Caki2 (cell line): ENCODE data around the gene PPFIBP2. TPM values are rescaled to one million over a fixed set of nuclear protein-coding genes. Genes with fewer than 3 reads are reported as not detected.

ENCODE experiments used
- DNase-seq: peaks from one replicate; pipeline ENCODE4 v3.0.0-alpha.2; 2015; ENCODE audit warnings: low read depth
- in situ Hi-C: cut with HindIII; loops from 2 replicates; pipeline ENCODE4 v1.10.0; 2016; ENCODE audit warnings: low sequenced_read_pairs, low pct_unique_long_range_greater_than_20kb, mixed read lengths
- total RNA-seq: library from RNA; depleted of rRNA; stranded (reverse); fragments of >200 nt; shearing (Covaris generic); gene quantifications from 2 replicates; pipeline ENCODE4 v1.2.3, GENCODE V29; 2014; ENCODE audit warnings: low replicate concordance; rRNA removed

Gene PPFIBP2
- total RNA-seq, 1 experiment from 2014 or later, result 10.1 TPM

- DNase-seq, result no peak
- in situ Hi-C loops, result no loop called here
Observed at GRCh38 chr11:7677796-7678201, 164.0 kb downstream of the PPFIBP2 start.

GRCh38 chr11:7683571-7683970, 169.8 kb downstream of the PPFIBP2 start:
- DNase-seq, result no peak
- in situ Hi-C loops, result no loop called here

- DNase-seq, result no peak
- in situ Hi-C loops, result no loop called here
Observed at GRCh38 chr11:7686761-7687160, 173.0 kb downstream of the PPFIBP2 start.

GRCh38 chr11:7687386-7687785, 173.6 kb downstream of the PPFIBP2 start:
- in situ Hi-C loops, result no loop called here
- no peak for DNase-seq

- in situ Hi-C loops, result no loop called here
- DNase-seq, result peak; percentile 4
Observed at GRCh38 chr11:7688238-7688826, 174.5 kb downstream of the PPFIBP2 start.

GRCh38 chr11:7689239-7689638, 175.4 kb downstream of the PPFIBP2 start:
- DNase-seq, result no peak
- in situ Hi-C loops, result no loop called here

GRCh38 chr11:7690648-7691047, 176.8 kb downstream of the PPFIBP2 start:
- in situ Hi-C loops, result no loop called here
- no peak for DNase-seq

GRCh38 chr11:7691759-7692350, 178.1 kb downstream of the PPFIBP2 start:
- in situ Hi-C loops, result no loop called here
- DNase-seq, result no peak

- DNase-seq, result no peak
- in situ Hi-C loops, result no loop called here
Observed at GRCh38 chr11:7692426-7692825, 178.6 kb downstream of the PPFIBP2 start.

GRCh38 chr11:7694235-7694634, 180.4 kb downstream of the PPFIBP2 start:
- in situ Hi-C loops, result no loop called here
- no peak for DNase-seq

GRCh38 chr11:7696424-7696823, 182.6 kb downstream of the PPFIBP2 start:
- in situ Hi-C loops, result no loop called here
- DNase-seq, result no peak

Other genes with a start within 250 kb of the PPFIBP2 start
- gene OLFML1, start 28.5 kb upstream of the PPFIBP2 start, total RNA-seq, result not detected in 2 replicates
- not detected in 2 replicates for gene CYB5R2, start 159.5 kb downstream of the PPFIBP2 start, total RNA-seq
- gene OVCH2, start 192.5 kb downstream of the PPFIBP2 start, total RNA-seq, result not detected in 2 replicates